ENCODE measurements around the gene PRTN3.
"Not testable (repeated sequence)": the region's sequence is repeated elsewhere in the genome, so short reads cannot be mapped to it uniquely, and the experiment has no call there.

Gene PRTN3

DNA sequence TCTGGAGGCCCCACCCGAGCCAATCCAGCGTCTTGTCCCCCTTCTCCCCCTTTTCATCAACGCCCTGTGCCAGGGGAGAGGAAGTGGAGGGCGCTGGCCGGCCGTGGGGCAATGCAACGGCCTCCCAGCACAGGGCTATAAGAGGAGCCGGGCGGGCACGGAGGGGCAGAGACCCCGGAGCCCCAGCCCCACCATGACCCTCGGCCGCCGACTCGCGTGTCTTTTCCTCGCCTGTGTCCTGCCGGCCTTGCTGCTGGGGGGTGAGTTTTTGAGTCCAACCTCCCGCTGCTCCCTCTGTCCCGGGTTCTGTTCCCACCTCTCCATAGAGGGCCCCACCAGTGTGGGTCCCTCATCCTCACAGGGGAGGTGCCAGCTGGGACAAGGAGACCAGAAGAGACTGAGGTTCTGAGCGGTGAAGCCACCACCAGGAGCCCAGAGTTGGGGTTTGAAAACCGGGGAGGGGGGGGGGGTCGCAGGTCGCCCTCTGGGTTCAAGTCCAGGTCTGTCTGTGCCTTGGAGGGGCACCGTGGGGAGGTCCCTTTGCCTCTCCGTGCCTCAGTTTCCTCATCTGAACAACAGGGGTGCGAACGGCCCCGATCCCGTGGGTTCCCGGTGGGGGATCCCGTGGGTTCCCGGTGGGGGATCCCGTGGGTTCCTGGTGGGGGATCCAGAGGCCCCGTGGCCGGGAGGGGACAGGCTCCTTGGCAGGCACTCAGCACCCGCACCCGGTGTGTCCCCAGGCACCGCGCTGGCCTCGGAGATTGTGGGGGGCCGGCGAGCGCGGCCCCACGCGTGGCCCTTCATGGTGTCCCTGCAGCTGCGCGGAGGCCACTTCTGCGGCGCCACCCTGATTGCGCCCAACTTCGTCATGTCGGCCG lies 11.6 kb downstream of the PRTN3 start, which contains the start of gene ELANE:
TSS of gene ELANE (plus strand) at position 168 of the 878 bp plus-strand sequence. CDS start at position 194, 26 bp downstream.
- H3K4me2 ChIP-seq (ENCODE audit: low read depth, low read length, poor library complexity, severe bottlenecking), result no peak within 1 kb of the TSS

DNA sequence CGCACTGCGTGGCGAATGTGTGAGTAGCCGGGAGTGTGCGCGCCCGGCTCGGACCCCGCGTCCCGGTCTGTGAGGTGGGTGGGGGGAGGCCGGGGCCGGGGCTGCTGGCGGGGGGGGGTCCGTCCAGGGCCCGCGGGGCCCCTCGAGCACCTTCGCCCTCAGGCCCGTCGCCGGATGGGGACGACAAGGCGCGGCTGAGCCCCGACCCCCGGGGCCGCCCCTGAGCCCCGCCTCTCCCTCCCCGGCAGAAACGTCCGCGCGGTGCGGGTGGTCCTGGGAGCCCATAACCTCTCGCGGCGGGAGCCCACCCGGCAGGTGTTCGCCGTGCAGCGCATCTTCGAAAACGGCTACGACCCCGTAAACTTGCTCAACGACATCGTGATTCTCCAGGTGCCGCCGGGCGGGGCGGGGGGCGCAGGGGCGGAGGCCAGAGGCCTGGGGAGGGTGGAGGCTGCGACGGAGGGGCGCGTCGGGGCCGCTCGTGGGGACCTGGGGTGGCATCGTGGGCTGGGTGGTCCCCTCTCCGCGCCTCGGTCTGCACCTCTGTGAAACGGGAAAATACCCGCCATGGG lies 12.3 kb downstream of the PRTN3 start:
- Histone ChIP-seq H3K4me3 (ENCODE audit: low read length, poor library complexity, severe bottlenecking) (no peak overlapping the region), H3K4me1 (ENCODE audit: insufficient read depth, low read length, poor library complexity, severe bottlenecking) (no peaks in the 10 kb centered on the region), H3K9me3 (ENCODE audit: insufficient read depth, low read depth, low read length) (no peaks in the 10 kb centered on the region), H2AFZ (ENCODE audit: low read length) (no peak overlapping the region), H4K20me1 (ENCODE audit: insufficient read depth, low read length, poor library complexity, severe bottlenecking) (no peaks in the 10 kb centered on the region), H3F3A (ENCODE audit: low read depth) (no peaks in the 10 kb centered on the region), H3K27me3 (ENCODE audit: insufficient read depth, low read length, poor library complexity, severe bottlenecking) (no peaks in the 10 kb centered on the region), H3K9ac (ENCODE audit: low read depth, low read length, poor library complexity, severe bottlenecking) (no peak overlapping the region), H3K4me2 (ENCODE audit: low read depth, low read length, poor library complexity, severe bottlenecking) (no peak overlapping the region), H3K79me2 (ENCODE audit: insufficient read depth, low read length) (no peaks in the 10 kb centered on the region), H3K9me2 (replicated peaks; ENCODE audit: low read depth, low read length) (no peaks in the 10 kb centered on the region), H3K36me3 (ENCODE audit: insufficient read depth, low read length) (no peaks in the 10 kb centered on the region)
- TF ChIP-seq, protein P1, sequence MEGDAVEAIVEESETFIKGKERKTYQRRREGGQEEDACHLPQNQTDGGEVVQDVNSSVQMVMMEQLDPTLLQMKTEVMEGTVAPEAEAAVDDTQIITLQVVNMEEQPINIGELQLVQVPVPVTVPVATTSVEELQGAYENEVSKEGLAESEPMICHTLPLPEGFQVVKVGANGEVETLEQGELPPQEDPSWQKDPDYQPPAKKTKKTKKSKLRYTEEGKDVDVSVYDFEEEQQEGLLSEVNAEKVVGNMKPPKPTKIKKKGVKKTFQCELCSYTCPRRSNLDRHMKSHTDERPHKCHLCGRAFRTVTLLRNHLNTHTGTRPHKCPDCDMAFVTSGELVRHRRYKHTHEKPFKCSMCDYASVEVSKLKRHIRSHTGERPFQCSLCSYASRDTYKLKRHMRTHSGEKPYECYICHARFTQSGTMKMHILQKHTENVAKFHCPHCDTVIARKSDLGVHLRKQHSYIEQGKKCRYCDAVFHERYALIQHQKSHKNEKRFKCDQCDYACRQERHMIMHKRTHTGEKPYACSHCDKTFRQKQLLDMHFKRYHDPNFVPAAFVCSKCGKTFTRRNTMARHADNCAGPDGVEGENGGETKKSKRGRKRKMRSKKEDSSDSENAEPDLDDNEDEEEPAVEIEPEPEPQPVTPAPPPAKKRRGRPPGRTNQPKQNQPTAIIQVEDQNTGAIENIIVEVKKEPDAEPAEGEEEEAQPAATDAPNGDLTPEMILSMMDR (conservative IDR thresholded peaks at IDR 0.05; ENCODE audit: low read length), result no peak
- TF ChIP-seq EZH2phosphoT487 (IDR thresholded peaks at IDR 0.05; ENCODE audit: borderline replicate concordance), result no peak

More for the DNA sequence above, 11.6 kb downstream of the PRTN3 start, which contains the start of gene ELANE:
- Histone ChIP-seq H3K79me2 (ENCODE audit: insufficient read depth, low read length) (no peaks in the 10 kb centered on the region), H3K9me3 (ENCODE audit: insufficient read depth, low read depth, low read length) (no peaks in the 10 kb centered on the region), H3K36me3 (ENCODE audit: insufficient read depth, low read length) (no peaks in the 10 kb centered on the region), H3F3A (ENCODE audit: low read depth) (no peaks in the 10 kb centered on the region), H3K9me2 (replicated peaks; ENCODE audit: low read depth, low read length) (no peaks in the 10 kb centered on the region), H2AFZ (ENCODE audit: low read length) (no peak within 1 kb of the TSS), H3K4me1 (ENCODE audit: insufficient read depth, low read length, poor library complexity, severe bottlenecking) (no peaks in the 10 kb centered on the region), H3K27me3 (ENCODE audit: insufficient read depth, low read length, poor library complexity, severe bottlenecking) (no peaks in the 10 kb centered on the region), H3K4me3 (ENCODE audit: low read length, poor library complexity, severe bottlenecking) (no peak within 1 kb of the TSS), H4K20me1 (ENCODE audit: insufficient read depth, low read length, poor library complexity, severe bottlenecking) (no peaks in the 10 kb centered on the region), H3K9ac (ENCODE audit: low read depth, low read length, poor library complexity, severe bottlenecking) (no peak within 1 kb of the TSS)
- no peak for TF ChIP-seq EZH2phosphoT487 (IDR thresholded peaks at IDR 0.05; ENCODE audit: borderline replicate concordance)

DNA sequence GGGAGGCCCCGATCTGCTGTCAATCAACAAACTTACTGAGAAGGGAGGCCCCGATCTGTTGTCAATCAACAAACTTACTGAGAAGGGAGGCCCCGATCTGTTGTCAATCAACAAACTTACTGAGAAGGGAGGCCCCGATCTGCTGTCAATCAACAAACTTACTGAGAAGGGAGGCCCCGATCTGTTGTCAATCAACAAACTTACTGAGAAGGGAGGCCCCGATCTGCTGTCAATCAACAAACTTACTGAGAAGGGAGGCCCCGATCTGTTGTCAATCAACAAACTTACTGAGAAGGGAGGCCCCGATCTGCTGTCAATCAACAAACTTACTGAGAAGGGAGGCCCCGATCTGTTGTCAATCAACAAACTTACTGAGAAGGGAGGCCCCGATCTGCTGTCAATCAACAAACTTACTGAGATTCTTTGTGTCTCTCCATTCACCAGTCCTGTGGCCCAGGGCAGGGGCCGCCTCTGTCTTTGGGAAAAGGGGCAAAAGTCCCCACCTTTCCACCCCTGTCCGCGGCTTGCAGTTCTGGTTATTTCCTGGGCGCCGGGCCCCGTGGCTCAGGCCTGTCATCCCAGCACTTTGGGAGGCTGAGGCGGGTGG lies 12.9 kb downstream of the PRTN3 start:
- H3K36me3 ChIP-seq (ENCODE audit: insufficient read depth, low read length); H3K4me1 ChIP-seq (ENCODE audit: insufficient read depth, low read length, poor library complexity, severe bottlenecking); H3F3A ChIP-seq (ENCODE audit: low read depth); H3K79me2 ChIP-seq (ENCODE audit: insufficient read depth, low read length); H4K20me1 ChIP-seq (ENCODE audit: insufficient read depth, low read length, poor library complexity, severe bottlenecking); H3K4me3 ChIP-seq (ENCODE audit: low read length, poor library complexity, severe bottlenecking); H3K9me2 ChIP-seq (replicated peaks; ENCODE audit: low read depth, low read length); H3K9ac ChIP-seq (ENCODE audit: low read depth, low read length, poor library complexity, severe bottlenecking); H3K4me2 ChIP-seq (ENCODE audit: low read depth, low read length, poor library complexity, severe bottlenecking); H3K27me3 ChIP-seq (ENCODE audit: insufficient read depth, low read length, poor library complexity, severe bottlenecking); H2AFZ ChIP-seq (ENCODE audit: low read length); H3K9me3 ChIP-seq (ENCODE audit: insufficient read depth, low read depth, low read length): not testable (repeated sequence)

DNA sequence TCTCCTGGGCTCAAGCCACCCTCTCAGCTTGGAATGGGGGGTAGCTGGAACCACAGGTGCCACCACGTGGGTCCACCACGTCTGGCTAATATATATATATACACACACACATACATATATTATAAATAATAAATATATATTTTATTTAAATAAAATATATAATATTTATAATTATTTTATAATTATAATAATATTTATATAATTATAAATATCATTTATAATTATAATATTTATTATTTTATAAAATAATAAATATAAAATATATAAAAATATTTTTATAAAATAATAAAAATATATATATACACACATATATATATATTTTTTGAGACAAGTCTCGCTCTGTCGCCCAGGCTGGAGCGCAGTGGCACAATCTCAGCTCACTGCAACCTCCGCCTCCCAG lies 13.8 kb downstream of the PRTN3 start:
- Histone ChIP-seq H3K9me3 (ENCODE audit: insufficient read depth, low read depth, low read length) (no peaks in the 10 kb centered on the region), H4K20me1 (ENCODE audit: insufficient read depth, low read length, poor library complexity, severe bottlenecking) (no peaks in the 10 kb centered on the region), H3K4me2 (ENCODE audit: low read depth, low read length, poor library complexity, severe bottlenecking) (no peak overlapping the region), H3K79me2 (ENCODE audit: insufficient read depth, low read length) (no peaks in the 10 kb centered on the region), H3K9me2 (replicated peaks; ENCODE audit: low read depth, low read length) (no peaks in the 10 kb centered on the region), H3K36me3 (ENCODE audit: insufficient read depth, low read length) (no peaks in the 10 kb centered on the region), H3F3A (ENCODE audit: low read depth) (no peaks in the 10 kb centered on the region), H3K4me1 (ENCODE audit: insufficient read depth, low read length, poor library complexity, severe bottlenecking) (no peaks in the 10 kb centered on the region), H3K9ac (ENCODE audit: low read depth, low read length, poor library complexity, severe bottlenecking) (no peak overlapping the region), H3K27me3 (ENCODE audit: insufficient read depth, low read length, poor library complexity, severe bottlenecking) (no peaks in the 10 kb centered on the region), H2AFZ (ENCODE audit: low read length) (no peak overlapping the region), H3K4me3 (ENCODE audit: low read length, poor library complexity, severe bottlenecking) (no peak overlapping the region)
- no peak for TF ChIP-seq EZH2phosphoT487 (IDR thresholded peaks at IDR 0.05; ENCODE audit: borderline replicate concordance)
- TF ChIP-seq, protein P1 (conservative IDR thresholded peaks at IDR 0.05; ENCODE audit: low read length), result no peak

All from Loucy (cell line).